Superior temporal gyrus (tissue), 1 donor: ENCODE results near the gene CXCR5.

ENCODE experiments used
- DNase-seq: peaks from one replicate; pipeline ENCODE4 v3.0.0-alpha.2; 2016; ENCODE audit errors: extremely low spot score

The CXCR5 gene

GRCh38 chr11:118928101-118928869 lies 44.6 kb downstream of the CXCR5 start:
- peak; percentile 96 for DNase-seq

DNA sequence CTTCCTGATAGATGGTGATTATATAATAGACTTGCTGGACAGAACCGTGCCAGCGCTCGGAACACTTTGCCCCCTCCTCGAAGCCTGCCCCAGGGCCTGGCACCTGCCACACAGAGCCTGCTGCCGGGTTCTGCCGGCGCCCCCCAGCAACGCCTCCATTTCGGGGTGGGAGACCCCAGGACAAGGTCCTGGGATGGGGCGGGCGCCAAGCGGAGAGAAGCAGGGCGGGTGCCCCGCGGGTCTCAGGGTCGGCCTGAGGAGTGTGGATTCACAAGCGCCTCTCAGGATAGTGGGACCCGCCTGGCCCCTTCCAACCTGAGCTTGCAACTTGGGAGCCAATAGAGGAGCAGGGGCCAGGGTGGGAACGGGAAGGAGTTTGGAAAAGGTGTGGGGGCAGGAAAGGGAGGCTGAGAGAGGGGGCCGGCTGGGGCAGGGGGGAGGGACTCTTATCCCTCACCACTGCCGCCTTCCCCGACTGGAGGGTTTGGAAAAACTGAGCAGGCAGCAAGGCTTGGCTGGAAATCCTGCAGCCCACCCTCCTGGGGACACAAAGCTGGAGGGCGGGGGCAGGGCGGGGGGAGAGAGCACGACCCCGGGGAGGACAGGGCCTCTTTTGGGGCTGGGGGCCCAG lies 45.3 kb downstream of the CXCR5 start:
- peak; percentile 63 for DNase-seq

DNA sequence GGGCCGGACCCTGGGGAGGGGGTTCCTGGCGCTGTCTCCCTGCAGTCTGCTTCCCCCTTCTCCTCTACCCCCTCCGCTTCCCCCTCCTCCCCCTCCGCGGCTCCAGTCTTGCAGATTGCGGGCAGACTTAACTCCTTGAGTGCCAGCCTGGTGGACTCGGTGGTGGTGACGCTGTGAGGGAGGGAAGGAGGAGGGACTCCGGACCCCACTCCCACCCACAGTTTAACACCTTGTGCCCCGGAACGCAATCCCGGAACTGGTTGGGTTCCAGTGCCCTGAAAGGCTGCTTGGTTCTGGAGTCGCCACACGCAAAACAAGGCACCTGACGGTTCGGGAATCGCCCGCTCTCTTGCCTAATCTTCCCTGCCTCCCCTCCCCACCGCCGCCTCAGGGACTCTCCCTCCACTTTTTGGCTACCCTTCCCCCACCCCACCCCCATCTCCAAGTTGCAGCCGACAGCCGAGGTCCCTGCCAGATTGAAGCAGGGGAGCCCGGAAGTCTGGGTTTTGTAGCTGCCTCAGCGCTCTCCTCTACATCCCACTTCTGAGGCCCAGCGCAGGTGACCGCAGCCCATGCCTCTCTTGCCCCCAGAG lies 45.9 kb downstream of the CXCR5 start:
- DNase-seq, result peak; percentile 71

- DNase-seq, result peak; percentile 92
Observed at GRCh38 chr11:118930094-118930712, 46.5 kb downstream of the CXCR5 start.

GRCh38 chr11:118931571-118931970 lies 47.9 kb downstream of the CXCR5 start:
- no peak for DNase-seq

DNA sequence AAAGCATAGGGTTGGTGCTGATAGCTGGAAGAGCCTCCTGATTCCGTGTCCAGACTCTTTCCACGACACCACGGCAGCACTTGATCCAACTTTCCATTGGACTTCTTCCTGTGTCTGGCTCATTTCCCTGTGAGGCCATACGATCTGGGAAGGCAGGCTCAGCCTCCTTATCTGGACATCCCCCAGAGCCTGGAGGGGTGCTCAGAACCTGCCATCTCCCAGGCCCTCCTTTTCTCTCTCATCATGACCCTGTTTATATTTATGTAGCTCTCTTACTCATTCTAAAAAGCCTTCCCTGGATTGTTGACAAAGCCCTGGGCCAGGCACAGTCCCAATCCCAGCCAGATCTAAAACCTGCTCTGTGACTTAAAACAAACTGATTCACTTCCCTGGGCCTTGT lies 49.8 kb downstream of the CXCR5 start:
- DNase-seq, result peak; percentile 3

DNA sequence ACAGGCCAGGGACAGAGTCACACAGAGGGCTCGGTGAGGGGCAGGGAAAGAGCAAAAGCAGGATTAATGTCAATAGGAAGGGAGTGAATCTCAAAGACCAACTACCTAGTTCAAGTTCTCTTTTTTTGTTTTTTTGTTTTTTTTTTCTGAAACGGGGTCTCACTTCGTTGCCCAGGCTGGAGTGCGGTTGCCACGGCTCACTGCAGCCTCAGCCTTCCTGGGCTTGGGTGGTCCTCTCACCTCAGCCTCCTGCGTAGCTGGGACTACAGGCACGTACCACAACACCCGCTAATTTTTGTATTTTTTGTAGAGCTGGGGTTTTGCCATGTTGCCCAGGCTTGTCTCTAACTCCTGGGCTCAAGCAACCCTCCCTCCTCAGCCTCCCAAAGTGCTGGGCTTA lies 51.7 kb downstream of the CXCR5 start:
- no peak for DNase-seq

DNA sequence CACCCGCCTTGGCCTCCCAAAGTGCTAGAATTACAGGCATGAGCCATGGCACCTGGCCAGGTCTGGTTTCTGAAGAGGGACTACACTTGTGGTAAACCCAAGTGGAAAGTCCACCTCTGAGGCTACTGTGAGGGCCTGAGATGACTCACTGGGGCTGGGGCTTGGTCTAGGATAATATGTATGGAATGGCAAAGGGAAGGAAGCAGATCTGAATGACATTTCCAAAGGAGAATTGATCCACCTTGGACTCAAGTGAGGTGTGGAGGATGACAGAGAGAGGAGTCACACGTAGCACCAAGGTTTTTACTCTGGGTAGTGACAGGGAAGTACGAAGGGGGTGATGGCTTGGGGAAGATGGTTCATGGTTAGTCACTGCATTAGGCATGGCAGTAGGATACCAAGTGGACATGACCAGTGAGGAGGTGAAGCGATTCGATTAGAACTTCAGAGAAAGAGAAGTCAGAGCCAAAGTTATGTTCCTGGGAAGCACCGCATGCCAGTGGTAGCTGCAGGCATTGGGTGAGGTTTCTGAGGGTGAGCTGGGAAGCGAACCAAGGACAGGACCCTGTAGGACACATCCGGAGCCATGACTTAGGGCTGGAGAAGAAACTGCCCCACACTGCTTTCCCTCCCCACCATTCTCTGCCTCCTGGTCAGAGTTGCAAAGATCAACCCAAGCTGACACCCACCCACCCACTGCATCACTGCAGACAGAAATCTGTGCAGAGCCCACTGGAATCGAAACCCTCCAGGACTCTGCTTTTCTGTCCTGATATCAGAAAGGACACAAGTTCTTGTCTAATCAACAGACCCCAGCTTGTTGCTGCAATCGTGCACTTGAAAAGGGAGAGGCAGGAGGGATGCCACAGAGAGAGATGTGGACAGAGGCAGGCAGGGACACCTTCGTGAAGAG lies 55.1 kb downstream of the CXCR5 start:
- DNase-seq, result no peak

DNA sequence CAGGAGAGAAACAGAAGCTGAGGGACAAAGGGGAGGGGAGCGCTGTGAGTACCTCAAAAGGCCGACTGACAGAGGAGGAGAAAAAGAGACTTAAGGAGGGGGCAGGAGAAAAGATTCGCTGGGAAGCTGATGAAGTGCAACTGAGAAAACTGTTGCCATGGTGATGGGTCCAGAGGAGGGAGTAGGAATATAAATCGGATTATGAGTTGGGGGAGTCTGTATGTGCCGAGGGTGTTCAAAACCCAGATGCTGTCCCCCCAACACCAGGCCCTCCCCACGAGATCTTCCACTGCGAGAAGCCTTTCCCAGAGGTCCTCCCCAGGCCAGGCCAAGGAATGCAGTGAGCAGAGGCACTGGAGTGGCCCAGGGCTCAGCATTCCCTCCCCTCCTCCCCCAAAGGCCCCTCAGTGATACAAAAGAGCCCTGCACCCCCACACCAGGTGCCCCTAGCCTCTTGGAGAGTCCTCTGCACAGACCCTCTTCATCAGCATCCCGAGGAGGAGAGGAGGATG lies 55.8 kb downstream of the CXCR5 start:
- DNase-seq, result no peak

DNA sequence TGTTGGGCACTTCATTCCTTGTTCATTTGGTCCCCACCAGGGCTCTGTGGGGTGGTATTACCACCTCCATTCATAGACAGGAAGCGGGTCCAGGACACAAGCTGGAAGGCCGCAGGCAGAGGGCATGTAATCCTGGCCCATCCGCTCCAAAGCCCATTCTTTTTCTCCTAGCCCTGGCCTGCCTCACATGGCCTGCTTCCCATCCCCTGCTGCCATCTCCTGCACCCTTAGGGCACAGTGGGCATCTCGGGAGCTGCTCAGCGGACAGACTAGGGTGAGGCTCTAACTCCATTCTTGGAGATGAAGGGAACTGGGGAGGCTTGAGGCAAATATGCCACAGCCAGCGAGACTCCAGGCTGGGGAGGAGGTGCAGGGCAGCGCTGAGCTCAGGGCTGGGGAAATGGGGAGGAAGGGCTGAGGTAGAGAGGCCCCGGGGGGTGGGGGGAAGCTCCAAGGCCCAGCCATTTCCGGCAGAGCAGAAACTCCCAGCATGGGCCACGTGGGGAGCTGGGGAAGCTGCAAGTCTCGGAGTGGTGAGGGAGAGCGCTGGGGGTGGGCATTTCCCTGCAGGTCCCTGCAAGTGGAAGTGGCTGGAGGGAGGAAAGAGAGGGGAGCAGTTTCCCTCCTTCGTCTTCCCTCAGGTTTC lies 56.4 kb downstream of the CXCR5 start:
- no peak for DNase-seq

DNA sequence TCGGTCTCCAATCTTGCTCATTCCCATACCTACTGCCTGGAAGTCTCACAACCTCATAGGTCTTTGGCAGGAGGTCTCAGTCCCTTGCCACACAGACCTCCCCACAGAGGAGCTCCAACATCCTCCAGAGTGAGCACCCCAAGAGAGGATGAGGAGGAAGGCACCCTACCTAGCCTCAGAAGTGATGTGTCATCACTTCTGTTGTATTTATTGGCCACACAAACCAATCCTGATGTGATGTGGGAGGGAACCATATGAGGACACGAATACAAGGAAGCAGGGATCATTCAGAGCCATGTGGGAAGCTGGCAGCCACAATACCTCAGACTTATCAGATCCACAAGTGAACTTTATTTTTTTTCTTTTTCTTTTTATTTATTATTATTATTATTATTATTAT lies 63.4 kb downstream of the CXCR5 start:
- no peak for DNase-seq
